GM12873 (cell line): ENCODE measurements around the gene LIPI.

Experiments
- TF ChIP-seq, protein P1 (sequence below): IDR thresholded peaks from 2 replicates; pipeline ENCODE4 v1.5.1; 2012; ENCODE audit warnings: low read depth, mild to moderate bottlenecking, moderate library complexity, low read length, control low read depth; ENCODE audit not compliant: insufficient read depth; ENCODE audit errors: missing control alignments

Gene LIPI

DNA sequence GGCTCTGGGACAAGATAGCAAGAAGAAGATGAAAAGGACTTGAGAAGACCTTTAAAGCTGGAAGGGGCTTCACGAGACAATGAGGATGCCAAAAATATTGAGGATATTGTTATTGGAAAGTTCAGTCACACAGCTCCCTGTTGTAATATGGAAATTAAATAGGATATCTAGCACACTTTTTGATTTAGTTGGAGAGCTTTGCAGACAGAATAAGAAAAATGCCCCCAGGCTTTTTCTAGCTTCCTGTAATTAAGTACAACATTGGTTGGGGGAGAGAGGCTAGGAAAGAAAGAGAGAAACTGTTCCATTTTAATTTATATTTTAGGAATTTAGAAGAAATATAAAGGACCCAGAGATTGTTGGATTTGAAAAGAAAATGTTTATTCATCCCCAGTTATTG, 32.7 kb upstream of the LIPI start:
- TF ChIP-seq, protein P1, sequence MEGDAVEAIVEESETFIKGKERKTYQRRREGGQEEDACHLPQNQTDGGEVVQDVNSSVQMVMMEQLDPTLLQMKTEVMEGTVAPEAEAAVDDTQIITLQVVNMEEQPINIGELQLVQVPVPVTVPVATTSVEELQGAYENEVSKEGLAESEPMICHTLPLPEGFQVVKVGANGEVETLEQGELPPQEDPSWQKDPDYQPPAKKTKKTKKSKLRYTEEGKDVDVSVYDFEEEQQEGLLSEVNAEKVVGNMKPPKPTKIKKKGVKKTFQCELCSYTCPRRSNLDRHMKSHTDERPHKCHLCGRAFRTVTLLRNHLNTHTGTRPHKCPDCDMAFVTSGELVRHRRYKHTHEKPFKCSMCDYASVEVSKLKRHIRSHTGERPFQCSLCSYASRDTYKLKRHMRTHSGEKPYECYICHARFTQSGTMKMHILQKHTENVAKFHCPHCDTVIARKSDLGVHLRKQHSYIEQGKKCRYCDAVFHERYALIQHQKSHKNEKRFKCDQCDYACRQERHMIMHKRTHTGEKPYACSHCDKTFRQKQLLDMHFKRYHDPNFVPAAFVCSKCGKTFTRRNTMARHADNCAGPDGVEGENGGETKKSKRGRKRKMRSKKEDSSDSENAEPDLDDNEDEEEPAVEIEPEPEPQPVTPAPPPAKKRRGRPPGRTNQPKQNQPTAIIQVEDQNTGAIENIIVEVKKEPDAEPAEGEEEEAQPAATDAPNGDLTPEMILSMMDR, result no peak

DNA sequence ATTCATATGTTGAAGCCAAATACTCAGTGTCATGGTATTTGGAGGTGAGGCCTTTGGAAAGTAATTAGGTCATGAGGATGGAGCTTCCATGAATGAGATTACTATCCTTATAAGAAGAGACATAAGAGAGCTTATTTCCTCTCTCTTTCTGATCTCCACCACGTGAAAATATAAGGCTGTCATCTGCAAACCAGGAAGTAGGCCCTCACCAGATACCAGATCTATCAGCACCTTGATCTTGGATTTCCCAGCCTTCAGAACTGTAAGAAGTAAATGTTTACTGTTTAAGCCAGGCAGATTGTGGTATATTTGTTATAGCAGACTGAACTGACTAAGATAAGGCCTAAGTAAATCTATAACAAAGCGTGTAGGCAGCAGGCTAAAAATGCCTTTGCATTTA, 30.5 kb upstream of the LIPI start:
- TF ChIP-seq, protein P1, result no peak

DNA sequence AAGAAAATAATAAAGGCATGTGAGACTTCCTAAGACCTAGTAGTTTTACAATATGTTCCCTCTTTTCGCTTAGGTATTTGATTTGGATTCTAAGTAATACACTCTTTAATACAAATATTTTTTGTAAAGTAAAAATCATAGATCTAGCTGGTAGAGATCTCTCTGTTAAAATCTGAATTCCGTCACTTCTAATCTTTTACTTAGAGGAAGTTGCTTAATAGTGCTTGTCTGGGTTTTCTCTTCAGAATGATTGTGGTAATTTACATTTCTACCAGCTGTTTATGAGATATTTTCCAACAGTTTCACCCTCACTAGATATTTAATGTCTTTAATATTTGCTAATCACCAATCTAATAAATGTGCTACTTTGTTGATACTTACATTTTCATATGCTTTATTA, 28.5 kb upstream of the LIPI start:
- TF ChIP-seq, protein P1, result no peak

DNA sequence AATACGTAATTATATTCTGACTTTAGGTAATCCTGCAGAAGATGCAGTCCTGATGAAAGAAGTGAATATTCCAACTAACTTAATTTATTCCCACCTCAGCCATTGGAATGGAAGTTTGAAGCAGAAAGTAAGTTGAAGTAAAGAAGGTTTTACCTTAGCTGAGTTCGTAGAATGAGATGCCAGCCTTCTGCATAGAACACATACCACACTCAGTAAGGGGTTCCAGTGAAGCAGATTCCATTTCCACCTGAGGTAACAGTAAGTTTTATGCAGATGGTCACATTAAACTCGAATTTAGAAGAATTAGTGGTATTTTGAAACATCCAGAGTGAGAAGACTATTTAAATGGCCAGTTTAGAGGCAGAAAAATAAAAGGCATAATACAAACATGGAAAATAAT, 25.4 kb upstream of the LIPI start:
- TF ChIP-seq, protein P1, result no peak

DNA sequence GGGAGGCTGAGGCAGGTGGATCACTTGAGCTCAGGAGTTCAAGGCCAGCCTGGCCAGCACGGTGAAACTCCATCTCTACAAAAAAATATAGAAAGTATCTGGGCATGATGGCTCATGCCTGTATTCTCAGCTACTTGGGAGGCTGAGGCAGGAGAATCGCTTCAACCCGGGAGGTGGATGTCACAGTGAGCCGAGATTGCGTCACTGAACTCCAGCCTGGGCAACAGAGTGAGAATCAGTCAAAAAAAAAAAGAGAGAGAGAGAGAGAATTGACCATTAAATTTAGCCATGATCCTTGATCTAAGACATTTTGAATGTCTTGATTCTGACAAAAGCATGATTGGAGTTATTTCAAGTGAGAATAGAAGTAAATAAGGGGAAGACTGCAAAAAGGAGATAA, 24.3 kb upstream of the LIPI start:
- TF ChIP-seq, protein P1, result no peak

DNA sequence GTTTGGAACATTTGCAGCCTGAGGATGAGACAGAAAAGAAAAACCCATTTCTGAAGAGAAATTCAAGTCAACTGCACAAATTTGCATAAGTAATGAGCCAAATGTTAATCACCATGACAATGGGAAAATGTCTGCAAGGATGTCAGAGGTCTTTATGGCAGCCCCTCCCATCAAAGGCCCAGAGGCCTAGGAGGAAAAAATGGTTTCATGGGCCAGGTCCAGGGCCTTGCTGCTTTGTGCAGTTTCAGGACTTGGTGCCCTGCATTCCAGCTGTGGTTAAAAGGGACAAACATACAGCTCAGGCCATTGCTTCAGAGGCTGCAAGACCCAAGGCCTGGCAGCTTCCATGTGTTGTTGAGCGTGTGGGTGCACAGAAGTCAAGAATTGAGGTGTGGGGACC, 18.6 kb upstream of the LIPI start:
- TF ChIP-seq, protein P1, result no peak

DNA sequence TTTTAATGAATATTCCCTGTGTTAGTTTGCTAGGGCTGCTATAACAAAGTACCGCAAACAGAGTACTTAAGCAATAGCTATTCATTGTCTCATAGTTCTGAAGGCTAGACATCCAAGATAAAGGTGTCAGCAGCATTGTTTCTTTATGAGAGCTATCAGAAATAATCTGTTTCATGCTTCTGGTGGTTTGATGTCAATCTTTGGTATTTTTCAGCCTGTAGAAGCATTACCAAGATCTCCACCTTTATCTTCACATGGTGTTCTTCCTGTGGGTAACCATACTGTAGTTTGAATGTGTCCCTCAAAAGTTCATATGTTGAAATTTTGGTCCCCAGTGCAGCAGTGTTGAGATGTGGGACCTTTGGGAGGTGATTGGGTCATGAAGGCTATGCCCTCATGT, 12.6 kb upstream of the LIPI start:
- TF ChIP-seq, protein P1, result no peak
